Thyroid gland (tissue), 4 donors: ENCODE measurements around the gene ERC1. TPM values are rescaled to one million over a fixed set of nuclear protein-coding genes. Genes with fewer than 3 reads are reported as not detected.

Source experiments
- DNase-seq, 2 donors: peaks; one replicate each; pipeline ENCODE4 v3.0.0-alpha.2; 2019
- H3K27ac ChIP-seq, 3 donors: fragments of 200-600 bp; sonication (generic); 1 replicate in 2 of 3; 2 replicates in 1 of 3; pipeline ENCODE4 v1.5.1; 2016 to 2019; ENCODE audit warnings: mild to moderate bottlenecking in 1 of 3, moderate library complexity in 1 of 3
- H3K27me3 ChIP-seq: fragments of 200-600 bp; sonication (generic); one replicate; pipeline ENCODE4 v1.5.1; 2019
- H3K36me3 ChIP-seq, 2 donors: fragments of 200-600 bp; sonication (generic); one replicate each; pipeline ENCODE4 v1.5.1; 2016 to 2019
- H3K4me1 ChIP-seq, 2 donors: fragments of 200-600 bp; sonication (generic); one replicate each; pipeline ENCODE4 v1.5.1; 2017 to 2019
- H3K4me3 ChIP-seq, 3 donors: fragments of 200-600 bp; sonication (generic); replicated peaks in 1 of 3; 1 replicate in 2 of 3; 2 replicates in 1 of 3; pipeline ENCODE4 v1.5.1; 2016; ENCODE audit warnings: mild to moderate bottlenecking in 1 of 3
- H3K9me3 ChIP-seq: fragments of 200-600 bp; sonication (generic); one replicate; pipeline ENCODE4 v1.5.1; 2017
- CTCF ChIP-seq, 6 experiments: fragments of 200-600 bp in 3 of 6; fragments of 450-650 bp in 3 of 6; sonication (generic) in 3 of 6; IDR thresholded peaks; one replicate each; pipeline ENCODE4 v1.5.1; 2016 to 2019; ENCODE audit warnings: antibody characterized with exemption in 6 of 6, mild to moderate bottlenecking in 2 of 6, inconsistent platforms in 1 of 6, moderate library complexity in 1 of 6
- POLR2A ChIP-seq, 2 donors: fragments of 450-650 bp; IDR thresholded peaks; one replicate each; pipeline ENCODE4 v1.6.1; 2017; ENCODE audit warnings: antibody characterized with exemption in 2 of 2, mild to moderate bottlenecking in 2 of 2, moderate library complexity in 1 of 2
- WGBS, 2 donors: methylation state at CpG; one replicate each; pipeline ENCODE4 v1.1.5; 2017; 5-methylcytosine and 5-hydroxymethylcytosine counted together
- intact Hi-C: fragments of 100-400 bp; cut with DNase I; formaldehyde crosslinking; loops from one replicate; pipeline ENCODE4 v1.15.1; 2023
- total RNA-seq, 4 donors: library from RNA; depleted of rRNA; stranded (reverse); fragments of >200 nt; gene quantifications; one replicate each; pipeline ENCODE4 v1.2.3, GENCODE V29; 2016

ERC1 gene
- total RNA-seq, 4 donors from 2014 or later, result 39.8 to 84.2 (median 75.8) TPM

GRCh38 chr12:1517734-1518525, 526.9 kb downstream of the ERC1 start:
- 87 to 89% methylated on average over 8 of the region's 8 CpGs for WGBS, 2 donors
- Histone ChIP-seq H3K36me3 (no peaks in the 10 kb centered on the region), H3K27me3 (no peaks in the 10 kb centered on the region), H3K4me1 (peaks cover 3 to 13% of the 10 kb centered on the region in 2 donors), H3K9me3 (no peaks in the 10 kb centered on the region), H3K27ac (no peak overlapping the region), H3K4me3 (no peak overlapping the region)
- TF ChIP-seq CTCF (IDR thresholded peaks at IDR 0.05) (no peak), POLR2A (IDR thresholded peaks at IDR 0.05) (no peak)
- intact Hi-C loops, result no loop called here
- DNase-seq, result no peak

- intact Hi-C loops, result no loop called here
- Histone ChIP-seq H3K4me3 (no peak overlapping the region), H3K9me3 (no peaks in the 10 kb centered on the region), H3K36me3 (no peaks in the 10 kb centered on the region), H3K27ac (no peak overlapping the region), H3K4me1 (peaks cover 3 to 13% of the 10 kb centered on the region in 2 donors), H3K27me3 (no peaks in the 10 kb centered on the region)
- TF ChIP-seq CTCF (IDR thresholded peaks at IDR 0.05) (no peak), POLR2A (IDR thresholded peaks at IDR 0.05) (no peak)
- DNase-seq, result peak; percentile 14 to 24
- 26 to 35% methylated on average over 20 to 24 of the region's 29 CpGs for WGBS, 2 donors
These were observed 527.8 kb downstream of the ERC1 start for GRCh38 chr12:1518591-1519516.

- TF ChIP-seq CTCF (IDR thresholded peaks at IDR 0.05) (no peak), POLR2A (IDR thresholded peaks at IDR 0.05) (no peak)
- H3K27me3 ChIP-seq, result no peaks in the 10 kb centered on the region
- WGBS, 2 donors, result 38 to 51% methylated on average over 4 to 5 of the region's 5 CpGs
- no peak for DNase-seq
- no peak overlapping the region for H3K27ac ChIP-seq
- no peaks in the 10 kb centered on the region for H3K9me3 ChIP-seq
- H3K4me3 ChIP-seq, result no peak overlapping the region
- H3K4me1 ChIP-seq, result peaks cover 3 to 13% of the 10 kb centered on the region in 2 donors
- intact Hi-C loops, result no loop called here
- no peaks in the 10 kb centered on the region for H3K36me3 ChIP-seq
These were observed 528.6 kb downstream of the ERC1 start for GRCh38 chr12:1519642-1520041.

- no peak for TF ChIP-seq POLR2A (IDR thresholded peaks at IDR 0.05)
- no peak for TF ChIP-seq CTCF (IDR thresholded peaks at IDR 0.05)
- intact Hi-C loops, result no loop called here
- Histone ChIP-seq H3K27ac (no peak overlapping the region), H3K4me1 (peaks cover 3 to 13% of the 10 kb centered on the region in 2 donors), H3K9me3 (no peaks in the 10 kb centered on the region), H3K4me3 (no peak overlapping the region), H3K27me3 (no peaks in the 10 kb centered on the region), H3K36me3 (no peaks in the 10 kb centered on the region)
- 85 to 91% methylated on average over 6 to 8 of the region's 8 CpGs for WGBS, 2 donors
- no peak for DNase-seq
These were observed 532.0 kb downstream of the ERC1 start for GRCh38 chr12:1523046-1523445.
